Motor neuron (in vitro differentiated cells): ENCODE measurements around the gene MGAT5B. TPM values are rescaled to one million over a fixed set of nuclear protein-coding genes. Genes with fewer than 3 reads are reported as not detected.

Experiments
- ATAC-seq, 8 experiments: fragments of 200-7000 bp; cut with Tn5 transposase; replicated peaks in 6 of 8; 2 replicates each; pipeline ENCODE4 v1.8.0; 2021; ENCODE audit warnings: mild to moderate bottlenecking in 8 of 8, moderate library complexity in 8 of 8
- H3K27ac ChIP-seq, 2 donors: fragments of 250-450 bp; sonication (Bioruptor Pico); 2 replicates each; pipeline ENCODE4 v1.9.0; 2021; ENCODE audit warnings: antibody characterized with exemption in 2 of 2, mild to moderate bottlenecking in 2 of 2, moderate library complexity in 1 of 2
- H3K4me1 ChIP-seq, 2 donors: fragments of 250-450 bp; sonication (Bioruptor Pico); replicated peaks in 1 of 2; 2 replicates each; pipeline ENCODE4 v1.6.1; 2021; ENCODE audit warnings: antibody characterized with exemption in 2 of 2, mild to moderate bottlenecking in 2 of 2, moderate library complexity in 1 of 2
- H3K4me3 ChIP-seq, 5 donors: fragments of 250-450 bp; sonication (Bioruptor Pico); 2 replicates each; pipeline ENCODE4 v1.9.0; 2021; ENCODE audit warnings: antibody characterized with exemption in 5 of 5, mild to moderate bottlenecking in 5 of 5, moderate library complexity in 4 of 5
- WGBS, 10 experiments: fragments of 450-650 bp; shearing (Covaris generic); methylation state at CpG; one replicate each; pipeline ENCODE4 v1.0.0; 2022; 5-methylcytosine and 5-hydroxymethylcytosine counted together
- in situ Hi-C, 9 experiments: fragments of 400-800 bp; cut with MboI; loops; one replicate each; pipeline ENCODE4 v1.15.0; 2021; ENCODE audit warnings: low sequenced_read_pairs in 9 of 9, low pct_unique_long_range_greater_than_20kb in 2 of 9; ENCODE audit not compliant: unreplicated experiment in 9 of 9
- total RNA-seq, 8 experiments: library from RNA; unstranded; fragments of 300-600 nt; gene quantifications; 2 replicates each; pipeline versions ENCODE4 v1.2.3 to v1.2.4, GENCODE V29; 2022

Gene MGAT5B
- total RNA-seq, 8 experiments from 2014 or later, result 1.3 to 19.6 (median 10.0) TPM

- in situ Hi-C loops, result loop anchor here in 6 of 9 experiments (25.0 kb wide), 2 partner anchors 182 to 207 kb away; no protein-coding TSS in a partner anchor
Observed at GRCh38 chr17:76855105-76855504, 13.1 kb upstream of the MGAT5B start.

GRCh38 chr17:76862079-76862478 lies 6.1 kb upstream of the MGAT5B start:
- in situ Hi-C loops, result loop anchor here in 7 of 9 experiments (10.0 to 25.0 kb wide), 3 partner anchors 175 to 203 kb away; no protein-coding TSS in a partner anchor
- WGBS, 10 experiments, result 17 to 100% (median 87%) methylated on average over 1 to 7 of the region's 9 CpGs; no CpG with 5 or more reads in 2 of the 10 experiments
- Histone ChIP-seq H3K4me3 (no peak overlapping the region), H3K27ac (peak overlapping the region; percentile 67 to 83), H3K4me1 (peaks cover 22 to 23% of the 10 kb centered on the region in 2 donors)
- ATAC-seq, result peak in 4 of 8 experiments; percentile 24 to 47 (median 40)

More at GRCh38 chr17:76855105-76855504, 13.1 kb upstream of the MGAT5B start:
- 56 to 100% (median 89%) methylated on average over 1 to 3 of the region's 3 CpGs; no CpG with 5 or more reads in 2 of the 10 experiments for WGBS, 10 experiments
- ATAC-seq, result no peak
- H3K27ac ChIP-seq, result no peak overlapping the region
- H3K4me3 ChIP-seq, result no peak overlapping the region
- H3K4me1 ChIP-seq, result peaks cover 0 to 2% of the 10 kb centered on the region in 2 donors

DNA sequence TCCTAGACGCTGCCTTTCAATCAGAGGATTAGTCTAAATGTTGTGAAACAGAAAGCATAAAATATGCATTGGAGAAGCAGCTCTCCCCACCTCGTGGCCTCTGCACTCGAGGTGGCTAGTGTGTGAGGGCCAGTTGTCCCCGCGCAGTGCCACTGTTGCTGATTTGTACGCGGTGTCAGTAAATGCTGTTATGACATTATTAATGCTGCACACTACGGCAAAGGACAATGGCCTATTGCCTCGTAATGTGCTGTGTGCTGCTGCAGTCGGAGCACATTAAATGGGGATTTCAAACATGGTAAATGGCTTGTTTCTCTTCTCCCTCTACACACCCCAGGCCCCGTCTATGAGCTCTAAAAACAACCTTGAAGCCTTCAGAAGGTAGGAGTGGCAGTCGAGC lies 5.7 kb upstream of the MGAT5B start:
- 36 to 82% (median 53%) methylated on average over 6 to 11 of the region's 12 CpGs; no CpG with 5 or more reads in 3 of the 10 experiments for WGBS, 10 experiments
- Histone ChIP-seq H3K27ac (peak overlapping the region; percentile 67 to 83), H3K4me3 (no peak overlapping the region), H3K4me1 (peaks cover 27% of the 10 kb centered on the region in 2 donors)
- in situ Hi-C loops, result loop anchor here in 7 of 9 experiments (10.0 to 25.0 kb wide), 3 partner anchors 175 to 202 kb away; no protein-coding TSS in a partner anchor
- peak in 5 of 8 experiments; percentile 48 to 74 (median 60) for ATAC-seq

- Histone ChIP-seq H3K4me1 (peaks cover 32 to 33% of the 10 kb centered on the region in 2 donors), H3K4me3 (no peak overlapping the region), H3K27ac (no peak overlapping the region)
- in situ Hi-C loops, result loop anchor here in 7 of 9 experiments (10.0 to 25.0 kb wide), 3 partner anchors 173 to 201 kb away; no protein-coding TSS in a partner anchor
- WGBS, 10 experiments, result 66 to 92% (median 83%) methylated on average over 1 to 6 of the region's 7 CpGs; no CpG with 5 or more reads in 4 of the 10 experiments
- no peak for ATAC-seq
Observed at GRCh38 chr17:76864024-76864423, 4.2 kb upstream of the MGAT5B start.

DNA sequence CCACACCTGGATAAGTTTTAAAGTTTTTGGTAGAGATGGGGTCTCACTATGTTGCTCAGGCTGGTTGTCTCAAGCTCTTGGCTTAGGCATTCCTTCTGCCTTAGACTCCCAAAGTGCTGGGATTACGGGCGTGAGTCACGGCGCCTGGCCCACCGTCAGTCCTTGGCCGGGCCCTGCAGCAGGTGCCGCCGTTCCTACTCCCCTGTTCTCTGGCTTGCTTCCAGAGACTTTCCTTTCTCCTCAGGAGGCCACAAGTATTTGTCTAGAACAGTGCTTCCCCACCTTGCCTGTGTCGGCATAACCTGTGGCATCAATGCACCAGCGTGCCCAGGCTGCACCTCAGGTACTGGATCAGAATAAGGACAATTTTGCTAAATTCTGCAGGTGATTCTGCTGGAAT lies 3.0 kb upstream of the MGAT5B start:
- H3K27ac ChIP-seq, result no peak overlapping the region
- ATAC-seq, result no peak
- in situ Hi-C loops, result loop anchor here in 8 of 9 experiments (5.0 to 25.0 kb wide), 4 partner anchors 172 to 200 kb away; no protein-coding TSS in a partner anchor
- WGBS, 10 experiments, result 0 to 94% (median 90%) methylated on average over 1 to 8 of the region's 10 CpGs; no CpG with 5 or more reads in 4 of the 10 experiments
- H3K4me1 ChIP-seq, result peaks cover 32 to 34% of the 10 kb centered on the region in 2 donors
- H3K4me3 ChIP-seq, result no peak overlapping the region

- in situ Hi-C loops, result loop anchor here in 8 of 9 experiments (5.0 to 25.0 kb wide), 4 partner anchors 171 to 199 kb away; no protein-coding TSS in a partner anchor
- ATAC-seq, result no peak
- Histone ChIP-seq H3K27ac (no peak overlapping the region), H3K4me3 (no peak overlapping the region), H3K4me1 (peaks cover 40 to 44% of the 10 kb centered on the region in 2 donors)
- WGBS, 10 experiments, result 55 to 100% (median 89%) methylated on average over 1 to 5 of the region's 5 CpGs
Observed at GRCh38 chr17:76866203-76866602, 2.0 kb upstream of the MGAT5B start.

DNA sequence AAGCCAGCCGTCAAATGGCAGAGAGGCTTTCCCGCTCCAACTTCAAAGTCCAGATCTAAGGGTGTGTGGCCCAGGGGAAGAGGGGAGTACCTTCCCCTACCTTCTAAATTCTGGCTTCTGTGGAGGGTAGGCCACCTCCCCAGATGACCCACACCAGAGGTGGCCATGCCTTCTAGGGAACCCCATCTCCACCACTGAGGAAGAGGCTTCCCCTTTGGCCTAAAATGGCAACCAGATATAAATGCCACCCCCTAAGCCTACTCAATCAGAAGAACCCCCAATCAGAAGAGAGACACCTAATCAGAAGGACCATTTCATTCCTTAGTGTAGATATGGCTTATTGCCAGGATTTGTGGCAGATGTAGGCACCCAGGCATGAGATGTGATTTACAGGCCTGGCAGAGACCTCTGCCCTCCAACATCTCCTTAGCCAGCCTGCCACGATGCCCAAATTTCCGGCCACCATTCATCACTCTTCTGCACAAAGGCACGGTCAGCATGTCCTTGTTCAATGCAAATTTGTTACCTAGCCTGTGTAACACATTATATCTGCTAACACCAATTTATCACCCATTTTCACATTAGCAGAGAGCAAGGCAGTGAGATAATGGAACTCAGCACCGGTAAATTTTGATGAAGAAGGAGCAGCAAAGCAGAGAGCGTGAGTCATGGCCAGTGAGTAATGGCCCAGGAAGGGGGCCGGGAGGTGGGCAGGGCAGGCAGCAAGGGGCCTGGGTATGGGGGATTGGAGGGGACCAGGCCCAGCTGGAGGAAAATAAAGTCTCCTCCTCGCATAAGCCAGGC lies 1.2 kb upstream of the MGAT5B start:
- Histone ChIP-seq H3K27ac (peak overlapping the region; percentile 5 to 58), H3K4me3 (no peak overlapping the region), H3K4me1 (peaks cover 48 to 52% of the 10 kb centered on the region in 2 donors)
- WGBS, 10 experiments, result 30 to 94% (median 54%) methylated on average over 1 to 3 of the region's 9 CpGs; no CpG with 5 or more reads in 3 of the 10 experiments
- in situ Hi-C loops, result loop anchor here in 8 of 9 experiments (5.0 to 25.0 kb wide), 4 partner anchors 170 to 198 kb away; no protein-coding TSS in a partner anchor
- peak in 7 of 8 experiments; percentile 6 to 70 (median 63) for ATAC-seq

GRCh38 chr17:76867578-76868175 lies 527 bp upstream of the MGAT5B start:
- peak in 5 of 8 experiments; percentile 24 to 48 (median 41) for ATAC-seq
- Histone ChIP-seq H3K27ac (peak overlapping the region; percentile 48 to 58), H3K4me3 (peak overlapping the region; percentile 51 to 74 (median 64)), H3K4me1 (peaks cover 48 to 54% of the 10 kb centered on the region in 2 donors)
- WGBS, 10 experiments, result 20 to 24% methylated on average over 1 to 5 of the region's 20 CpGs; no CpG with 5 or more reads in 8 of the 10 experiments
- in situ Hi-C loops, result loop anchor here in 8 of 9 experiments (5.0 to 25.0 kb wide), 4 partner anchors 170 to 197 kb away; no protein-coding TSS in a partner anchor

DNA sequence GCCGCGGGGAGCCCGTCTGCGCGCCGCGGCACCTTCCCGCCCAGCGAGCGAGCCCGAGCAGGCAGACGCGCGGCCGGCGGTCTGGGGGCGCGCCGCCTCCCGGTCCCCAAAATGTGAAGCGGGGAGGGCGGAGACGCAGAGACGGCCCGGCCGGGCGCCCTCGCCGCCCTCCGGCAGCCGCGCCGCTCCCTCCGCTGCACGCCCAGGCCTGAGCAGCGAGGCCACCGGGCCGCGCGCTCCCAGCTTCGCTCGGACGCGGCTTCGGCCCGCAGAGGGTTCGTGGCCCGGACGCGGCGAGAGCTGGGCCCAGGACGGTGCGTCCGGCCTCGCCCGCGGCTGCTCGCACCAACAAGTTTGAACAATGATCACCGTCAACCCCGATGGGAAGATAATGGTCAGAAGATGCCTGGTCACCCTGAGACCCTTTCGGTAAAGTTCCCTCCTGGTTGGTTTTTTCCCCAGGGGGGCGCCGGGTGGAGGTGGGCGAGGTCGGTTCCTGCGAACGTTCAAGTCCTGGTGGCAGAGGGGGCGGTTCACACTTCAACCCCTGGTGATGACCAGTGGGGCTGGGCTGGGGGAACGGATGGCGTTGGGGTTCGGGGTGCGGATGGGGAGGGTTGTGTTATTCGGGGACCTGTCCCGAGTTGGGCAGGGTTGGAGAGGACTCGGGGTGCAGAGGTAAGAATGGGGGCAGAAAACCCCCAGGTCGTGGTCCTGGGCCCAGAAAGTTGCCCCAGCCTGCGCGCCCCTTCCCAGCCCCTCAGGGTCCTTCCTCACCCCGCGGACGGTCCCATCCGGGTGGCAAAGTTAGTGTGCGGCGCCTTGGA lies 678 bp downstream of the MGAT5B start:
- H3K4me3 ChIP-seq, result peak overlapping the region; percentile 51 to 74 (median 64)
- H3K27ac ChIP-seq, result peak overlapping the region; percentile 51 to 66
- H3K4me1 ChIP-seq, result peaks cover 44 to 52% of the 10 kb centered on the region in 2 donors
- 0 to 44% (median 0%) methylated on average over 2 to 10 of the region's 84 CpGs; no CpG with 5 or more reads in 7 of the 10 experiments for WGBS, 10 experiments
- in situ Hi-C loops, result loop anchor here in 8 of 9 experiments (5.0 to 25.0 kb wide), 4 partner anchors 168 to 196 kb away; no protein-coding TSS in a partner anchor
- ATAC-seq, result peak in 7 of 8 experiments; percentile 1 to 42 (median 6)

DNA sequence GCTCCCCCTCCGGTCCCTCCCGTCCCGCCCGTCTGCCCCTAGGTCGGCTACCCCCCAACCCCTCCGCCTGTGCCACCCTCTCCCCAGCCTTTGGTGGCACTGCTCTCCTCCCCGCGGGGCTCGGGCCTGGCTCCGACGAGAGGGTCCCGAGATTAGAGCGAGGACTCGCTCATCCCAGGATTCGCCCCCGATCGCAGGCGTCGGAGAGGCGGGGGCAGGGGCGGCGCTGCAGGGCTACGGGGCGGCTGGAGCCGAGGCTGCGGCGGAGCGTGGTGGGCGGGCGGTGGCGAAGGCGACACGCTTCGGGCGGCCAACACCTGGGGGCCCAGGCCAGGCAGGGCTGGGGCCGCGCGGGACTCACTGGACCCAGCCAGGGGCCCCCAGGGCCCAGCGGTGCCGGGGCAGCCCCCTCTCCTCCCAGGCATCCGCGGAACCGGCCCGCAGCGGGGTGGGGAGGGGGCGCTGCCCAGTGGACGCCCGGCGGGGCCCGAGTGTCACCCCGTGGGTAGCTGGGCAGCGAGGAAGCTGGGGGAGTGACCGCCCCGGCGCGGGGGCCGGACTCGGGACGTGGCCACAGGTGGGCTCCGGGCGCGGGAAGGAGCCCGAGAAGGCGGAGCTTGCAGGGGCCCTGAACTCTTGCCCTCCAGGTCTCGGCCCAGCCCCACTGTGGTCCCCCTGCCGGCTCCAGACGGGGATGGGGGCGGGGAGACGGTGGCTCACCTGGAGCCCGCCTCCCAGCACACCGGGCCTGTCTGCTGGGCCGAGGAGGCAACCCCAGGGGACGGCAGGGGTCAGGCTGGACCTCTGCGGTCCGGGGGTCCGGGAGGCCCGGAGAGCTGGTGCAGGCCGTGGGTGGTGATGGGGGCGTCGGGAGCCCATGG lies 1.5 kb downstream of the MGAT5B start:
- 1% methylated on average over 23 of the region's 80 CpGs; no CpG with 5 or more reads in 9 of the 10 experiments for WGBS, 10 experiments
- Histone ChIP-seq H3K4me3 (peak overlapping the region; percentile 51 to 74 (median 64)), H3K4me1 (peaks cover 46 to 58% of the 10 kb centered on the region in 2 donors), H3K27ac (no peak overlapping the region)
- in situ Hi-C loops, result loop anchor here in 8 of 9 experiments (5.0 to 25.0 kb wide), 4 partner anchors 168 to 195 kb away; no protein-coding TSS in a partner anchor
- ATAC-seq, result peak in 3 of 8 experiments; percentile 1 to 5 (median 4)

- Histone ChIP-seq H3K27ac (no peak overlapping the region), H3K4me1 (peaks cover 46 to 58% of the 10 kb centered on the region in 2 donors), H3K4me3 (peak overlapping the region; percentile 51 to 74 (median 64))
- no peak for ATAC-seq
- 80% methylated on average over 1 of the region's 16 CpGs; no CpG with 5 or more reads in 9 of the 10 experiments for WGBS, 10 experiments
- in situ Hi-C loops, result loop anchor here in 6 of 9 experiments (25.0 kb wide), 2 partner anchors 167 to 192 kb away; no protein-coding TSS in a partner anchor
Observed at GRCh38 chr17:76870377-76870714, 2.1 kb downstream of the MGAT5B start.
